HepG2 (cell line): ENCODE results near the gene IL22RA1. TPM values are rescaled to one million over a fixed set of nuclear protein-coding genes. Genes with fewer than 3 reads are reported as not detected.

Experiments
- ATF1 ChIP-seq: IDR thresholded peaks from 2 replicates; pipeline ENCODE4 v1.6.1; 2016; ENCODE audit warnings: mild to moderate bottlenecking, control low read depth
- ELF1 ChIP-seq: sonication (generic); formaldehyde crosslinking; IDR thresholded peaks from 2 replicates; pipeline ENCODE4 v1.4.0; 2020; ENCODE audit warnings: missing genetic modification reagents
- KLF9 ChIP-seq: IDR thresholded peaks from 2 replicates; pipeline ENCODE4 v1.6.1; 2016; ENCODE audit warnings: low read depth
- MLLT10 ChIP-seq: sonication (generic); formaldehyde crosslinking; IDR thresholded peaks from 2 replicates; pipeline ENCODE4 v1.4.0; 2020; ENCODE audit warnings: missing genetic modification reagents
- NCOA1 ChIP-seq: sonication (generic); formaldehyde crosslinking; IDR thresholded peaks from 2 replicates; pipeline ENCODE4 v1.9.0; 2021; ENCODE audit warnings: missing genetic modification reagents
- RBFOX2 ChIP-seq: fragments of 200-400 bp; formaldehyde crosslinking; IDR thresholded peaks from 2 replicates; pipeline ENCODE4 v1.6.1; 2017; ENCODE audit warnings: low read depth, mild to moderate bottlenecking, low read length
- ZKSCAN1 ChIP-seq: fragments of 150-350 bp; IDR thresholded peaks from 2 replicates; pipeline ENCODE4 v1.6.1; 2014; ENCODE audit warnings: low read length
- ZNF549 ChIP-seq: sonication (generic); formaldehyde crosslinking; IDR thresholded peaks from 2 replicates; pipeline ENCODE4 v1.5.0; 2020; ENCODE audit warnings: missing genetic modification reagents
- ZNF550 ChIP-seq: sonication (generic); formaldehyde crosslinking; IDR thresholded peaks from 2 replicates; pipeline ENCODE4 v1.4.0; 2020; ENCODE audit warnings: mild to moderate bottlenecking, missing genetic modification reagents, borderline replicate concordance
- ZNF749 ChIP-seq: sonication (generic); formaldehyde crosslinking; IDR thresholded peaks from 2 replicates; pipeline ENCODE4 v1.8.0; 2022; ENCODE audit warnings: mild to moderate bottlenecking, missing genetic modification reagents, moderate library complexity, borderline replicate concordance
- polyA plus RNA-seq, 8 experiments: library from polyadenylated mRNA; depleted of rRNA in 3 of 8; stranded (reverse) in 7 of 8; unstranded in 1 of 8; fragments of >200 nt; fragmentation: Illumina TruSeq in 4 of 8; extraction: Trizol in 4 of 8; gene quantifications; 2 replicates each; pipeline versions ENCODE4 v1.2.1 to v1.2.3, GENCODE V29; 2011 to 2016; ENCODE audit warnings: low read depth in 4 of 8, missing spikeins in 1 of 8, mixed read lengths in 1 of 8; ENCODE audit not compliant: insufficient read depth in 1 of 8
- total RNA-seq, 5 experiments: library from RNA; depleted of rRNA; stranded (reverse); fragments of >200 nt; fragmentation: Illumina TruSeq; extraction: Trizol; gene quantifications; 2 replicates each; pipeline ENCODE4 v1.2.3, GENCODE V29; 2016; ENCODE audit warnings: low read depth in 1 of 5
- TF ChIP-seq, protein P1 (sequence below): sonication (generic); formaldehyde crosslinking; IDR thresholded peaks from 2 replicates; pipeline ENCODE4 v1.9.0; 2021; ENCODE audit warnings: missing genetic modification reagents, borderline replicate concordance
- TF ChIP-seq, protein P2 (sequence below): IDR thresholded peaks from 2 replicates; pipeline ENCODE4 v1.6.1; 2016; ENCODE audit warnings: mild to moderate bottlenecking
- TF ChIP-seq, protein P3 (sequence below): sonication (generic); formaldehyde crosslinking; conservative IDR thresholded peaks from 2 replicates; pipeline ENCODE4 v1.4.0; 2020; ENCODE audit warnings: missing genetic modification reagents
- TF ChIP-seq, protein P4 (sequence below): sonication (generic); formaldehyde crosslinking; IDR thresholded peaks from 2 replicates; pipeline ENCODE4 v1.8.1; 2023; ENCODE audit warnings: mild to moderate bottlenecking, missing genetic modification reagents
- TF ChIP-seq, protein P5 (sequence below): sonication (generic); formaldehyde crosslinking; IDR thresholded peaks from 2 replicates; pipeline ENCODE4 v1.4.0; 2020; ENCODE audit warnings: missing genetic modification reagents

IL22RA1 gene
- total and polyA plus RNA-seq, 2 of the 13 experiments (the other 11 are each of a cell fraction or from before 2014, with no cell fraction given) = 4.4 to 10.2 TPM

DNA sequence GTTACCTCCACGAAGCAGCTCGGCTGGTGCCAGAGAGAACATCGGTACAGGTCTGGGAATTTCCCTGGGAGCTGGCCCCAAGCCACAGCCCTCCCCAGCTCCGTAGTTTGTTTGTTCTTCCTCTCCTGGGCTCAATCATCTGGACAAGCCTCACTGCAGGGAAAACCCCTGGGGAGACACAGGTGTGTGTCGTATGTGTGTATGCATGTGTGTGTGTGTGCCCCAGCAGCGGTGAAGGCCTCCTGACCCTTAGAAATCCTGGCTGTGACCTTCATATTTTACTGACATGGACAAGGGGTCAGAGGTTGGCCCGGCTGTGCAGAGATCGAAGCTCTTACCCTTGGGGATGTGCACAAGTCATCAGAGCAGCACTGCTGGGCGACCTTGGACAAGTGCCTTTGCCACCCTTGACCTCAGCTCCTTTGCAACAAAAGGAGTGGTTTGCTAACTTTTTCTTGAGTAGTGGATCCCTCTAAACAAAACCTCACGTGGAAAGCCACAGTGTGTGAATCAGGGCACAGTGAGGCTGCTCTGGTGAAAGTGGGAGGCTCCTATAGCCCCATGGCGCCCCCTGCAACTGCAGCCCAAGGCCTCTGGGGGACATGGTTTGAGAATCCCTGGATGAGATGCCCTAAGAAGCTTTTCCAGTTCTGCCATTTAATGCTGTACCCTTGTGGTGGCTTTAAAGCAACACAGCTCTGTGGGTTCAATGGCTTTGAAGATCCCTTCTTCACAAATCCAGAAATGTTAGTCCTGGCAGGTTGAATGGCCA, 12.3 kb upstream of the IL22RA1 start (continued):
- TF ChIP-seq, protein P1, sequence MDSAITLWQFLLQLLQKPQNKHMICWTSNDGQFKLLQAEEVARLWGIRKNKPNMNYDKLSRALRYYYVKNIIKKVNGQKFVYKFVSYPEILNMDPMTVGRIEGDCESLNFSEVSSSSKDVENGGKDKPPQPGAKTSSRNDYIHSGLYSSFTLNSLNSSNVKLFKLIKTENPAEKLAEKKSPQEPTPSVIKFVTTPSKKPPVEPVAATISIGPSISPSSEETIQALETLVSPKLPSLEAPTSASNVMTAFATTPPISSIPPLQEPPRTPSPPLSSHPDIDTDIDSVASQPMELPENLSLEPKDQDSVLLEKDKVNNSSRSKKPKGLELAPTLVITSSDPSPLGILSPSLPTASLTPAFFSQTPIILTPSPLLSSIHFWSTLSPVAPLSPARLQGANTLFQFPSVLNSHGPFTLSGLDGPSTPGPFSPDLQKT (CRISPR knock-in tag) = no peak
- no peak for TF ChIP-seq NCOA1 (CRISPR knock-in tag)
- TF ChIP-seq, protein P2, sequence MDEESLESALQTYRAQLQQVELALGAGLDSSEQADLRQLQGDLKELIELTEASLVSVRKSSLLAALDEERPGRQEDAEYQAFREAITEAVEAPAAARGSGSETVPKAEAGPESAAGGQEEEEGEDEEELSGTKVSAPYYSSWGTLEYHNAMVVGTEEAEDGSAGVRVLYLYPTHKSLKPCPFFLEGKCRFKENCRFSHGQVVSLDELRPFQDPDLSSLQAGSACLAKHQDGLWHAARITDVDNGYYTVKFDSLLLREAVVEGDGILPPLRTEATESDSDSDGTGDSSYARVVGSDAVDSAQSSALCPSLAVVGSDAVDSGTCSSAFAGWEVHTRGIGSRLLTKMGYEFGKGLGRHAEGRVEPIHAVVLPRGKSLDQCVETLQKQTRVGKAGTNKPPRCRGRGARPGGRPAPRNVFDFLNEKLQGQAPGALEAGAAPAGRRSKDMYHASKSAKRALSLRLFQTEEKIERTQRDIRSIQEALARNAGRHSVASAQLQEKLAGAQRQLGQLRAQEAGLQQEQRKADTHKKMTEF = no peak
- no peak for TF ChIP-seq MLLT10 (CRISPR knock-in tag)
- no peak for TF ChIP-seq ZNF749 (CRISPR knock-in tag)
- no peak for TF ChIP-seq ELF1 (CRISPR knock-in tag)
- no peak for TF ChIP-seq ZNF550 (CRISPR knock-in tag)
- TF ChIP-seq, protein P3, sequence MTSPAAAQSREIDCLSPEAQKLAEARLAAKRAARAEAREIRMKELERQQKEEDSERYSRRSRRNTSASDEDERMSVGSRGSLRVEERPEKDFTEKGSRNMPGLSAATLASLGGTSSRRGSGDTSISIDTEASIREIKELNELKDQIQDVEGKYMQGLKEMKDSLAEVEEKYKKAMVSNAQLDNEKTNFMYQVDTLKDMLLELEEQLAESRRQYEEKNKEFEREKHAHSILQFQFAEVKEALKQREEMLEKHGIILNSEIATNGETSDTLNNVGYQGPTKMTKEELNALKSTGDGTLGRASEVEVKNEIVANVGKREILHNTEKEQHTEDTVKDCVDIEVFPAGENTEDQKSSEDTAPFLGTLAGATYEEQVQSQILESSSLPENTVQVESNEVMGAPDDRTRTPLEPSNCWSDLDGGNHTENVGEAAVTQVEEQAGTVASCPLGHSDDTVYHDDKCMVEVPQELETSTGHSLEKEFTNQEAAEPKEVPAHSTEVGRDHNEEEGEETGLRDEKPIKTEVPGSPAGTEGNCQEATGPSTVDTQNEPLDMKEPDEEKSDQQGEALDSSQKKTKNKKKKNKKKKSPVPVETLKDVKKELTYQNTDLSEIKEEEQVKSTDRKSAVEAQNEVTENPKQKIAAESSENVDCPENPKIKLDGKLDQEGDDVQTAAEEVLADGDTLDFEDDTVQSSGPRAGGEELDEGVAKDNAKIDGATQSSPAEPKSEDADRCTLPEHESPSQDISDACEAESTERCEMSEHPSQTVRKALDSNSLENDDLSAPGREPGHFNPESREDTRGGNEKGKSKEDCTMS = no peak
- TF ChIP-seq, protein P4, sequence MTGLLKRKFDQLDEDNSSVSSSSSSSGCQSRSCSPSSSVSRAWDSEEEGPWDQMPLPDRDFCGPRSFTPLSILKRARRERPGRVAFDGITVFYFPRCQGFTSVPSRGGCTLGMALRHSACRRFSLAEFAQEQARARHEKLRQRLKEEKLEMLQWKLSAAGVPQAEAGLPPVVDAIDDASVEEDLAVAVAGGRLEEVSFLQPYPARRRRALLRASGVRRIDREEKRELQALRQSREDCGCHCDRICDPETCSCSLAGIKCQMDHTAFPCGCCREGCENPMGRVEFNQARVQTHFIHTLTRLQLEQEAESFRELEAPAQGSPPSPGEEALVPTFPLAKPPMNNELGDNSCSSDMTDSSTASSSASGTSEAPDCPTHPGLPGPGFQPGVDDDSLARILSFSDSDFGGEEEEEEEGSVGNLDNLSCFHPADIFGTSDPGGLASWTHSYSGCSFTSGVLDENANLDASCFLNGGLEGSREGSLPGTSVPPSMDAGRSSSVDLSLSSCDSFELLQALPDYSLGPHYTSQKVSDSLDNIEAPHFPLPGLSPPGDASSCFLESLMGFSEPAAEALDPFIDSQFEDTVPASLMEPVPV (CRISPR knock-in tag) = no peak
- TF ChIP-seq RBFOX2 = no peak
- no peak for TF ChIP-seq ATF1 (CRISPR knock-in tag)
- no peak for TF ChIP-seq ZNF549 (CRISPR knock-in tag)
- TF ChIP-seq ZKSCAN1 = no peak
- TF ChIP-seq, protein P5, sequence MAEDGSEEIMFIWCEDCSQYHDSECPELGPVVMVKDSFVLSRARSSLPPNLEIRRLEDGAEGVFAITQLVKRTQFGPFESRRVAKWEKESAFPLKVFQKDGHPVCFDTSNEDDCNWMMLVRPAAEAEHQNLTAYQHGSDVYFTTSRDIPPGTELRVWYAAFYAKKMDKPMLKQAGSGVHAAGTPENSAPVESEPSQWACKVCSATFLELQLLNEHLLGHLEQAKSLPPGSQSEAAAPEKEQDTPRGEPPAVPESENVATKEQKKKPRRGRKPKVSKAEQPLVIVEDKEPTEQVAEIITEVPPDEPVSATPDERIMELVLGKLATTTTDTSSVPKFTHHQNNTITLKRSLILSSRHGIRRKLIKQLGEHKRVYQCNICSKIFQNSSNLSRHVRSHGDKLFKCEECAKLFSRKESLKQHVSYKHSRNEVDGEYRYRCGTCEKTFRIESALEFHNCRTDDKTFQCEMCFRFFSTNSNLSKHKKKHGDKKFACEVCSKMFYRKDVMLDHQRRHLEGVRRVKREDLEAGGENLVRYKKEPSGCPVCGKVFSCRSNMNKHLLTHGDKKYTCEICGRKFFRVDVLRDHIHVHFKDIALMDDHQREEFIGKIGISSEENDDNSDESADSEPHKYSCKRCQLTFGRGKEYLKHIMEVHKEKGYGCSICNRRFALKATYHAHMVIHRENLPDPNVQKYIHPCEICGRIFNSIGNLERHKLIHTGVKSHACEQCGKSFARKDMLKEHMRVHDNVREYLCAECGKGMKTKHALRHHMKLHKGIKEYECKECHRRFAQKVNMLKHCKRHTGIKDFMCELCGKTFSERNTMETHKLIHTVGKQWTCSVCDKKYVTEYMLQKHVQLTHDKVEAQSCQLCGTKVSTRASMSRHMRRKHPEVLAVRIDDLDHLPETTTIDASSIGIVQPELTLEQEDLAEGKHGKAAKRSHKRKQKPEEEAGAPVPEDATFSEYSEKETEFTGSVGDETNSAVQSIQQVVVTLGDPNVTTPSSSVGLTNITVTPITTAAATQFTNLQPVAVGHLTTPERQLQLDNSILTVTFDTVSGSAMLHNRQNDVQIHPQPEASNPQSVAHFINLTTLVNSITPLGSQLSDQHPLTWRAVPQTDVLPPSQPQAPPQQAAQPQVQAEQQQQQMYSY (CRISPR knock-in tag) = no peak
- no peak for TF ChIP-seq KLF9 (CRISPR knock-in tag)
